HG03135 (cell line): Measurements from ENCODE around the gene CCR9.

ENCODE experiments used
- ATAC-seq: cut with Tn5 transposase; IDR thresholded peaks from one replicate; pipeline ENCODE4 v1.9.1; 2021; ENCODE audit warnings: mild to moderate bottlenecking, moderate library complexity; ENCODE audit not compliant: unreplicated experiment

CCR9 gene

DNA sequence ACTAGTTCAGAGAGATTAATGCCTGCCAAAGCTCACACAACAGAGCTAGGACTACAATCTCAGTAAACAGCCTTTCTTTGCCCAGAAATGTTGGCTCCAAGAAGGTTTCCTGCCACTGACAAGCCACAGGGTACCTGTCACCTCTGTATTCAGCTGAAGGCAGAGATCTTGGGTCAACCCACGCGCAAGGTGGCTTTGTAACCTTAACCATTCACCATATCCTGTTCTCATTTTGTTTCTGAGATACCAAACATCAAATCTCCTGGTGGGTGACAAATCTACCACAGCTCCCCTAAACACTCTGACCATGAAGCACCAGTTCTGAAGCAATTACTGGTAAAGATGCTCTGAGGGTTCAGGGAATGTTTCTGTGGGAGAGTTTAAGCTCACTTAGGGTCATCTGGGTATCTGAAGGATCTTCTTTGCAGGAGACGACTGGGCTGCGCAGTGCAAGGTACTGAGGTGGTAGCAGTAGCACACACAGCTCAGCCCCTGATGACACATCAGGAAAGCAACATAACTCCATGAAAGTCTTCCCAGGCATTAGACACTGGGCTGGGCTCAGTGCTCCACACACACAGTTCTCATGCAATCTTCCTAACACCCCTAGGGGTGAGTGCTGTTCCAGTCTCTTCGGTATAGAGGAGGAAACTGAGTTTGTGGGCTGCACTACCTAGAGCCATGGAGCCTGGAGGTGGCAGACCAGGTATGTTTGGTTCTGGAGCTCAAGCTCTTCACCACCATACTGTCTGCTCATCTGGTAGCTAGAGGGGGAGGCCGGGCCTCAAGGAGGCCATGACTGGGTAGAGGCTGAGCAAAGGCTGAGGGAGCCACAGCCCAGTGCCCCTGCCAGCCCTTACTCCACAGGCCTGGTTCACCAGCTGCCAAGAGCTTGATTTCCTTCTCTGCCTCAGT is 64.6 kb downstream of the CCR9 start:
- no peak for ATAC-seq

DNA sequence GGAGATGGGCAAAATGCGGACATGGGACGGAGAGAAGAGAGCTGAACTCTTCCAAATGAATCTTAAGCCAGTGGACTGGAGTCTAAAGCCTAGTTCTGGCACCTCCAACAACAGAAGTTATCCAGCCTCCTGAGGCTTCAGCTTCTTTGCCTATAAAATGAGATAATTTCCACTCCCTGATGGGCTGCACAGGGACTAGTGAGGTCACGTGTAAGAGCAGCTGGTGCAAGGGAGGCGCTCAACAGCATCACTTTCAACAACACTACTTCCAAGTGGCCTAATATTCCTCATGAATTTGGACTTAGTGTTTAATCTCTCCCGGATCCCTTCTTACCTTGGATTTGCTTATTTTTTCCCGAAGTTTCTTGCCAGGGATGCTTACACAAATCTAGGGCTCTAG is 65.6 kb downstream of the CCR9 start:
- no peak for ATAC-seq

- no peak for ATAC-seq
Measured at GRCh38 chr3:45952456-45952855, 66.1 kb downstream of the CCR9 start.
